HG03097 (cell line): ENCODE results near the gene GRIK1.

Source experiments
- ATAC-seq: cut with Tn5 transposase; IDR thresholded peaks from one replicate; pipeline ENCODE4 v1.9.1; 2021; ENCODE audit not compliant: unreplicated experiment, low FRiP score

The GRIK1 gene

DNA sequence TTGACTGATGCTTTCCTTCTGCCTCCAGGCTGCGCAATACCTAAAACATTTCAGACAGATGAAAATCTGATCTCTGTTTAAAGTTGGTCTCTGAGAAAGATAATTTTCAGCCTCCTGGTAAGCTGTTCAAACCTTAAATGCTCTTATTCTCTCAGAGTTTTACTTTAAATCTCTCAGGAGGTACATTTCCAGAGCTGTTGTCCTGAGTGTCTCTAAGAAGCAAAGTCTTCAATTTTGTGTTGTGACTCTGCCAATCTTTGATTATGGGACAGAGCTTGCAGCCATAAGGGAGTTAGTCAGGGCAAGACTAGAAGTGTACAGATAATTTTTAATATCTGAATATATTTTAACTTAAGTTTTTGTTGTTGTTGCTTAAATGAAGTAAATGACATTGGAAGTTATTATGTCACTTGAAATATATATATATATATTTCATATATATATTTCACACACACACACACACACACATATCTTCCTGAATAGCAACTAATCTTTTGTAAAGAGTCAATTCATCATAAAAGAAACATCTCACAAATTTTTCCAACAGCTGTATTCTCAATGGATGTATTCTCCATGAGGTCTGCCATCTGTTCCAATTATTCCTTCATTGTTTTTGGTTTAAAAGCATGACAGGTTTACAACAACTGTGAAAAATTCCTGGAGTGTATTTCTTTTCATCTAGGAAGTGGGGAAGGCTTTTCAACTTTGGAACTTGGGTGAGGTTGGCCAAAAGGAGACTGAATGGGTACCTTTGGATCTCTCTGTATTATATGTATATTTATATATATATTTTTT lies 381.7 kb downstream of the GRIK1 start:
- no peak for ATAC-seq

GRCh38 chr21:29557200-29557599 lies 382.6 kb downstream of the GRIK1 start:
- no peak for ATAC-seq

DNA sequence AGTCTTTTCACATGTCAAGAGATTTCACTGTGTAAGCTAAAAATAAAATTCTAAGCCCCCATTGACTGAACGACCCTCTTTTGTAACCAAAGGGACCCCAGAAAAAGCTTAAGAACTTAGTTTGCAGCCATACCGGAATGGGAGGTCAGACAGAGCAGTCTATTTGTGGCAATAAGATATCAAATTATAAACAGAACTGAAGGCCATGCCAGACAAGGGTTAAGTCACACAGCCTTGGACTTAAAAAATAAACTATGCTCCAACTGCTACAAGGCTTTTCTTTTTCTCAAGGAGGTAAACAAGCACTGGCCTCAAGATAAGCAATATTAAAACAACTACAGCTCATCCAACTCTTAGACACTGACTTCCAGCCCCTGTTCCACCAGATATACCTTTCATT lies 384.2 kb downstream of the GRIK1 start:
- ATAC-seq, result no peak

- ATAC-seq, result no peak
Measured at GRCh38 chr21:29550205-29550604, 389.6 kb downstream of the GRIK1 start.

- ATAC-seq, result no peak
Measured at GRCh38 chr21:29549614-29550013, 390.2 kb downstream of the GRIK1 start.

- no peak for ATAC-seq
Measured at GRCh38 chr21:29547998-29548397, 391.8 kb downstream of the GRIK1 start.

GRCh38 chr21:29546071-29546470 lies 393.7 kb downstream of the GRIK1 start:
- ATAC-seq, result no peak

GRCh38 chr21:29540289-29540688 lies 399.5 kb downstream of the GRIK1 start:
- no peak for ATAC-seq

GRCh38 chr21:29538115-29538514 lies 401.7 kb downstream of the GRIK1 start:
- ATAC-seq, result no peak

GRCh38 chr21:29534448-29534847 lies 405.3 kb downstream of the GRIK1 start:
- no peak for ATAC-seq

GRCh38 chr21:29529139-29529538 lies 410.7 kb downstream of the GRIK1 start:
- no peak for ATAC-seq

DNA sequence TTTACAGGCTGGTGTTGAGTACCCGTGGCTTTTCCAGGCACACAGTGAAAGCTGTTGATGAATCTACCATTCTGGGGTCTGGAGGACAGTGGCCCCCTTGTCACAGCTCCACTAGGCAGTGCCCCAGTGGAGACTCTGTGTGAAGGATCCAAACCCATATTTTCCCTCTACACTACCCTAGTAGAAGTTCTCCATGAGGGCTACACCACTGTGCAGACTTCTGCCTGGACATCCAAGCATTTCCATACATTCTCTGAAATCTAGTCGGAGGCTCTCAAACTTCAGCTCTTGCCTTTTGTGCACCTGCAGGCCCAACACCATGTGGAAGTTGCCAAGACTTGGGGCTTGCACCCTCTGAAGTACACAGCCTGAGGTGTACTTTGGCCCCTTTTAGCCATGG lies 413.3 kb downstream of the GRIK1 start:
- no peak for ATAC-seq

- ATAC-seq, result no peak
Measured at GRCh38 chr21:29524055-29524454, 415.7 kb downstream of the GRIK1 start.

DNA sequence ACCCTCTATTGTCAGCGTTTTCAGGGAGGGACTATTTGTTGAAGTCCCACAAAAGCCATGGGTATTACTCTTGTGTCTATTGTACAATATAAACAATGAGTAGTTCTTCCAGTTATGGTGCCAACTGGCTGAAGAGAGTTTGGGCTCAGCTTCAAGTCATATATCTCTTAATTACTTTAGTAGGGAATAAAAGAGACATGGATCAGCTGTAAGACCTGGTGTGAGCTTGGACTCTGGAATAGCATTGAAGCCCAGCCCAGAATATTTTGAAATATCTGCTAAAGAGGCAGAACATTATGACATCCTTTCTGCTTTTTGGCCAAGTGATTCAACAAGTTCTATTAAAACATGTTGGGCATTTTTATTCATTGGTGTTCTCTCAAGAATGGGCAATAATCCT lies 416.1 kb downstream of the GRIK1 start:
- ATAC-seq, result no peak

- ATAC-seq, result no peak
Measured at GRCh38 chr21:29521872-29522271, 417.9 kb downstream of the GRIK1 start.

DNA sequence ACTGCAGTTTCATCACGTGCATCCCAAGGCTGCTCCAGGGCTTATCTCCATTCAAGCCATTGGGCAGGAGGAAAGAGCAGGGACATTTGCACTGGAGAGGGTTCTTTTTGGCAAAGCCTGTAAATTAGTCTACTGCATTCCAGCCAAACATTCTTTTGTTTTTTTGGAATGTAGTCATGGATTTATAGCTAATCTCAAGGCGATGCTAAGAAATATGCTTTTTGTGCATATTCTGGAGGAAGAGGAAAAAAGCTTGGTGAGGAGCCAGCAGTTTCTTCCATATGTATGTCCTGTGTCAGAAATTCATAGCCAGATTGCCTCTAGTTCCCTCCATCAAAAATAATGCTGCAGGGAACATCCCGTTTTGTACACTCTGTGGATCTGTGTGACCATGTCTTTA lies 419.6 kb downstream of the GRIK1 start:
- ATAC-seq, result no peak

DNA sequence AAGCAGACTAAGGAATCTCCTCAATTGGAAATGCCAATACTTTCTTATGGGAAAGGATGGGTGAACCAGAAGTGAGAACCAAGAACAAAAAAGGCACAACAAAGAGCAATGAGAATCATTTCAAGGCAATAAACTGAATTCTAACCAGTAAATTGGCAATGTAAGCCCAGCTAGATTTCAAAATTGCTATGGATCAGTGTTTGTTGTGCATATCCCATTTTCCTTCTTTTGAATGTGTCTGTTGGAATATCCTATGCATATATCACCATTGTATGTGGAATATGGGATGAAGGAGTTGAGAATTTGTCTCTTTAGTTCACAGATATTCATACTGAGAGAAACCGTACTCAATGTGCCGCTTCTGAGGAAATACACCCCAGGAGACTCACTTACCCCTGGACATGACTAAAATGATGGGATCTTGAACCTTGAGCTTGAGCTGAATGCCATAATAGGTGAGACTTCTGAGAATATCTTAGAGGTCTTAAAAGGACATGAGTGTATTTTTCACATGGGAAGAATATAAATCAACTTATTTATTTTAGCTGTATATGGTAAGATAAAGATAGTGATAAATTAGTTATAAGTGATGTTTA lies 425.0 kb downstream of the GRIK1 start:
- ATAC-seq, result no peak

- no peak for ATAC-seq
Measured at GRCh38 chr21:29513535-29513934, 426.3 kb downstream of the GRIK1 start.

GRCh38 chr21:29511096-29511495 lies 428.7 kb downstream of the GRIK1 start:
- ATAC-seq, result no peak

DNA sequence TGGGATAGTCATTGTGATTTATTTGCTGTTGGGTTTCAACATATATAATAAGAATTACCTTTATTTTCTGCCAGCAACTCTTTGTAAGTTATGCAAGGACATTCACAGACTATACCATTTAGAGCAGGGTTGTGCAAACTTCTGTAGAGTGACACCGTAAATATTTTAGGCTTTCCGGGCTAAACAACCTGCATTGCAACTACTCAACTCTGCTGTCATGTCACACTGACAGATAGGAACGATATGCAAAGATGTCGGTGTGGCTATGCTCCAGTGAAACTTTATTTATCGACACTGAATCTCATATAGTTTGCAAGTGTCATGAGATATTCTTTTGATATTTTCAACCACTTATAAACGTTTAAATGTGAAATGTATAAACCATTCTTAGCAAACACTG lies 430.7 kb downstream of the GRIK1 start:
- no peak for ATAC-seq

DNA sequence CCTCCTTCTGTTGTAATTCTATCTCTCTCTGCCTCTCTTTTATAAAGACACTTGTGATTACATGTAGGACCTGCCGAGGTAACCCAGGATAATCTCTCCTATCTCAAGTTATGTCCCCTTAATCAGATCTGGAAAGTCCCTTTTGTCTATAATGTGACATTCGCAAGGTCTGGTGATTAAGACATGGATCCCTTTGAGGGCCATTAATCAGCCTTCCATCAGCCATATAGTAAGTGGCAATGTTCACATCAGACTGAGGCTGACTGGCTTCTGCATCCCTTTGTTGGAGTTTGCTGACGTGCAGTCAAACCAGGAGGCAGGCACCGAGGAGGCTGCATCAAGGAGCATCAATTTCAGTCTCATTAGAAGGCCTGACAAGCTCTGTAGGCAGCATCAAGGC lies 431.5 kb downstream of the GRIK1 start:
- no peak for ATAC-seq

DNA sequence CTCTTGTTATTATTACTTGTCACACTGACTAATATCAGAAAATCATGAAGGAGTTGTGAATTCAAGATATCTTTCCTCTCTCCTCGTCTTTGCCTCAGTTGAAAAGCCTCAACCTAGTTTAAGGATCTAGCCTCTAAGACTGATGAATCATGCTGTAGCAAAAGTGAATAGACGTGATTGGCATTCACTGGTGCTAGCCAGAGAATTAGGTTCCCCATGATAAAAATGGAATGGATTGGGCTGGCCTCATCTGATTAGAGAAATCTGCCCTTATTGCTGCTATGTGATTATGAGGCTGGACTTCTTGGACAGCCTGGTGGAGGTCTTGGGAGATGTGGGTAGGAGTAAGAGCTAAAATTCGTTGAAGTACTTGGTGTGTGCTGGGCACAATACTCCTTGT lies 432.8 kb downstream of the GRIK1 start:
- ATAC-seq, result no peak
